GM19099 (cell line): ENCODE data around the gene TRABD2B.

Source experiments
- POLR2A ChIP-seq: IDR thresholded peaks from 3 replicates; pipeline ENCODE4 v1.6.1; 2011; ENCODE audit warnings: low read depth; ENCODE audit not compliant: insufficient read length; ENCODE audit errors: extremely low read depth

Gene TRABD2B

DNA sequence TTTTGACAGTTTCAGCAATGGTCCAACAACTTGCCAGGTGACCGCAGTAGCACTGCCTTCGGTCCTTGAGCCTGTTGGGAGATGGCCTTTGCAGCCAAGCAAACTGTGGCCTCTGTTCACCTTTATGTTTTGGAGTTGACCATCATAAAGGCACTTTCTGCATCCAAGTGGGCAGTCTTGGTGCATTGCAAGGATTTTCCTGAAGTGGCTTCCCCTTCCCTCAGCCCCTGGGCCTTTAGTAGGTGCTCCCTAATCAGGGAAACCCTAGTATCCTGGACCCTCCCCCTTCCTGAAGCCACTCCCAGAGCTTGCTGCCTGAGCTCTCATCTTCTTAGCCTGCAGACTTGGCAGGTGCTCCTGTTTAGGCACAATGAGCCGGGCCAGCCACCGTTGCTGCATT is 140.2 kb downstream of the TRABD2B start:
- no peak for TF ChIP-seq POLR2A

DNA sequence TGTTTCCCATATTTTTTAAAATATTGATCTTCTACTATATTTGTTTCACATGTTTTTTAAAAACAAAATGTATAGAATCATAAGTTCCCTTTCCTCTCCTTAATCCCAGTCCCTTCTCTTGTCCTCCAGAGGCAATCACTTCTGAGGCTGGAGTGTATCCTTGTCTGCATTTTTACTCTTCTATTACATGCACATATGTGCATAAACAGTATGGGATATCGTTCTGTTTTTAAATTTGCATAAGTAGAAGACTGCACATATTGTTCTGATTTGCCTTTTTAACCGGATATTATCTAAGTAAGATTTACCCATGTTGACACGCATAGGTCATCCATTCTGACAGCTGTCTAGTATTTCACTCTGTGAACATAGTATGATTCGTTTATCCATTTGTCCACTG is 142.0 kb downstream of the TRABD2B start:
- TF ChIP-seq POLR2A, result no peak

DNA sequence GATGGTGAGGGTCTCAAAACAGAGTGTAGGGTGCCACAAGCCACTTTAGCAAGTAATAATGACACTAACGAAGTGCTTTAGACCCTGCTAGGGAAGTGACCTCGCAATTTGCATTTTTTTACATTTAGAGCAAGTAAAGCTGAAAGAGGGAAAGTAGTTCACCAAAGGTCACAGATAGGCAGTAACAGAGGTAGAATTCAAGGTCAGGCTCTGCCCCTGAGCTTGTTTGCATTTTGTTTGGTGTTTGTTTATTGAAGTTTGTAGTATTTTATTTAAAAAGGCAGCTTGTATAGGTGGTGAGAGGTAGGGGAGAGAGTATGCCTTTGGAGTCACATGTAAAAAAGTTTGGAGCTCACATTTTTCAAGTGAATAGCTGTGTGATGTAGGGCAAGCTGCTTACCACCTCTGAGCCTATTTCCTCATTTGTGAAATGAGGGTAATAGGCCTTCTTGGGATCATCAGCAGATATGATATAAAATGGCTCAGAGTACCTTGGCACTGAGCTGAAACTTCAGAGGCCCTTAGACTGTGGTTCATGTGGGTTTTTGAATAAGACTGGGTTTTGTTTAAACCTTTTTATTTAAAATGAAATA is 142.5 kb downstream of the TRABD2B start:
- TF ChIP-seq POLR2A, result no peak

DNA sequence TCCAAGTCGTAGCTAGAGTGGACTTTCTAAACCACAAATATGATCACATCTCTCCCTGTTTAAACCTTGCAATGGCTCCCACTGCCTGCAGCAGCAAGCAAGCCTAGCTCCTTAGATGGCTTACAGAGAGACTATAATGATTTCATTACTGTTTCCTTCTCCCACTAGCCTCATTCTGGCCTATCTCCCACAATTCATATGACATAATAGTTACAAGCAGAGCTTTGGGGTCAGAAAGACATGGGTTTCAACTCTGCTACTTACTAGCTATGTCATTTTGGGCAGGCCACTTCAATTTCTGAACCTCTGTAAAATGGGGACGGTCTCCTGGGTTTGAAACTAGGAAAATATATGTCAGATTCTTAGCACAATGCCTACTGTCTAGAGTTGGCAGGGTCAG is 143.3 kb downstream of the TRABD2B start:
- TF ChIP-seq POLR2A, result no peak

DNA sequence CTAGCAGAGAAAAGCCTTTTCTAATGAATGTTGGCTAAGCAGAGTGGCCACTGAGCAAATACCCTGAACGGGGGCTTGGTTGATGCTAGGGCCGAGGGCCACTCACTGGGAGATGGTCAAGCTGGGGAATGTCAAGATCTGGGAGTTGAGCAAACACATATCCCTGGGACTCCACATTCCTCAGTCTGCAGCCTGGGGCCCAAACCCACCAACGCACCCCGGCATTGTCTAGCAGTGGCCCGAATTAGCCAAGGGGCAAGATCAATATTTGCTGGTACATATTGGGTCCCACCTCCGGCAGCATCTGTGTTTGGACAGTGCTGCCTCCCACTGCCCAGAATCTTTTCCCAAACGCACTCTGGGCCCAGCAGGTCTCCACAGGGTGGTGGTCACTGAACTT is 144.1 kb downstream of the TRABD2B start:
- TF ChIP-seq POLR2A, result no peak

DNA sequence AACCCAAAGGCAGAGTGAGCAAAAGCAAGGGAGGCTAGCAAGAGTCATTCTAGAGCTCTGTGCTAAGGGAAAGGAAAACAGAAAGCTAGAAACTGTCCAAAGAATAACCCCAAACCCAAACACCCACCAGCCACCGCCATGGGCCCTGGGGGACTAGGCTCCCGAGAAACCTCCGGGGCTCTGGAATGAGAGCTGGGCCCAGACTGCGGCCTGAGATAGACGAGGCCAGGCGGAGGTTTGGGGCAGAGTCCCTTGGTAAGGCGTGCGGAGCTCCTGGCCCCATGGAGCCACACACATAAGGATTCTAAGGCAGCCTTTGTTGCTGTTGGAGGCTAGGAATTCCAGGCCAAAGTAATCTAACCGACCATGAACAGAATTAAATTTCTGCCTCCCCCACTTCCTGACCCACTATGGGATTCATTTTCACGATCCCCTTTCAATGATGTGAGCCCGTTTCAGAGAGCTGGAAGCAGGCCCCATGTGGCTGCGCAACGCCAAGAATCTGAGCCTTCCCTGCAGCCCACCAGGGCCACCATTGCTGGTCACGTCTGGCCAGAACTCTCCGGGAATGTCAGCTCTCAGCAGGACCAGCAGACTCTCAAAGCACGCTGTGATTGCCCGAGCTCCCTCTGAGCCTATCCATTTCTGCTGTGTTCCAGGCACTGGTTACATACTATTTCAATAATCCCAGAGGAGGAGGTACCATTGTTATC is 145.0 kb downstream of the TRABD2B start:
- no peak for TF ChIP-seq POLR2A

DNA sequence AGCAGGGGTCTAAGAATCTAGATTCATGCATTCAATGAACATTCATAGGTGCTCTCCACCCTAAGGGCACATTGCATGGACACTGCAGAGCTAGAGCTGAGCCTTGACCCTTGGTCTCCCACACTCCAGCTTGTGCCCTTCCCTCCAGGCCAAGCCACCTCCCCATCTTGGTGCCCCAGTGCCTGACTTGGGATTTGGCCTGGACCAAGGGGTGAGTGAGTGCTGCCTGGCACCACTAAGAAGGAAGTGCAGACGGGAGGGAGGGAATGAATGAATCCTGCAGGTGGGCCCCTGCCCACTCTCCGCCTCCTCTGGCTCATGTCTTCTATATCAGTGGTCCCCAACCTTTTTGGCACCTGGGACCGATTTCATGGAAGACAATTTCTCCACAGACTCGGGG is 146.7 kb downstream of the TRABD2B start:
- TF ChIP-seq POLR2A, result no peak

DNA sequence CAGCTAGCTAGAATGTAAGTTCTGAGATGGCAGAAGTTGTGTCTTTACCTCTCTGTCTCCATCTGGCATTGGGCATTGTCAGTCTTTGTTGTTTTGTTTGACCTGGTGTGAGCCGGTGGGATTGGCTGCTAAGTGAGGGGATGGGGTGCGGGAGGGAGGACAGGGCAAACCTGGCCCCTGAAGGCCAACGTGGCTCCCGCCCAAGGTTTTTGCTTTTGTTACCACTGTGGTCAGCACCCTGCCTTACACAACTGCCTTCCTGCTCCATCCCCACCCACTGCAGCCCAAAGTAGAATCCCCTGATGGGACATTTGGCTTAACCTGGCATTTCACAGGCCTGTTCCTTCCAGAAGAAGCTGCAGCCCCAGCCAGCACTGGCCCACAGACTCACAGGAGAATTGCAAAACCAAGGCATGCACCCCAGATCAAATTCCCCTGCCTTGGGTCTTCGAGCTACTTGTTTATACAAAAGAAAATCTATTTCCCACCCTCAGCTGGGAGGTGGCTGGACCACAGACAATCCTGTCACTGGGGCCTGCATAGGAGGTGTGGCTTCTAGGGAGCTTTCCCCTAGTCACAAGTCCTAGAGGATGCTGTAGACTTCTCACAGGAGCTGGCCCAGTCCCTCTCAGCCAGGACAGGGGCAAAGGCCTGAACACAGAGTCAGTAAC is 147.5 kb downstream of the TRABD2B start:
- TF ChIP-seq POLR2A, result no peak

DNA sequence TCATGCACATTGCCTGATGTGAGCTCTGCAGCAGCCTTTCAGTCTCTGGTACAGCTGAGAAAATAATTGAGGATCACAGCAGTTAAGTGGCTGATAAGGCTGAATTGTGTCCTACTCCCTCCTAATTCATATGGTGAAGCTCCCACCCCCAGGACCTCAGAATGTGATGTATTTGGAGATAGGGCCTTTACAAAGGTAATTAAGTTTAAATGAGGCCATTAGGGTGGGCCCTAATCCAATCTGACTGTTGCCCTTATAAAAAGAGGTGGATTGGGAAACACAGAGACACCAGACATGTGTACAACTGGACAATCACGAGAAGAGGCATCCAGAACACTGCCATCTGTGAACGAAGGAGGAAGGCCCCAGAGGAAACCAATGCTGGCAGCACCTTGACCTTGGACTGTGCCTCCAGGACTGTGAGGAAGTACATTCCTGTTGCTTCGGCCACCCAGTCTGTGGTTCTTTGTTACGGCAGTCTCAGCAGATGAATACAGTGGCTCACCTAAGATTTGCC is 148.1 kb downstream of the TRABD2B start:
- TF ChIP-seq POLR2A, result no peak

DNA sequence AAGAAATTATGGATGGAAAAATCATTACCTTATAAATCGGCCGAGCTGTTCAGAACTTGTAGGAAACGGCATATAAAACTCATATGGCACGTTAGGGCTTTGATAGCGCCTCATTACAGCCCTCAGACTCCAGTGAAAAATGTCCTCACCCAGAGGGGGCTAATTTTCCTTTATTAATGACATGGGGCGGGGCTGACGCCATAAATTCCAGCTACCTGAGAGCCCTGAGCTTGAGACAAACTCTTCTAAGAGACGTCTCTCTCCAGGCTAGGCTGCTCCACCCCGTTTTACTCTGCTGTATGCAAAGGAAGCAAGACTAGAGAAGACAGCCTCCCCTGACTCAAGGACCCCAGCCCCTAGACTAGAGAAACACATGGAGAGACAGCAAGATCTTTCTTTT is 149.4 kb downstream of the TRABD2B start:
- TF ChIP-seq POLR2A, result no peak

DNA sequence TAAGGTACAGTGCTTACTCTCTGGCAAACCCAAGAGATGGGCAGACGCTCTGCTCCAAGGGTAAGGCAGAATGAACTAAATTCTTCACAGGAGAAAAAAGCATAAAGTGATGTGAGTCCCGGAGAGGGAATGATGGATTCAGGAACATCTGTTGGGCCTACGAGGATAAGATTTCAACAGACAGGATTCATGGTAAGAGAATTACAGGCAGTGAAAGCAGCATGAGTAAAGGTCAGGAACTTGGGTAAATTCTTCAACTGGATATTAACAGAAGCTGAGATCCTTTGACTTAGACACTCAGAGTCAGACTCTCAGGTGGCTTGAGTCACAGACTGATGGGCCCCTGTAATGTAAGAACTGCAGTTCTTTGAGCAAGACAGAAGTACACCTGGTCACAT is 152.6 kb downstream of the TRABD2B start:
- TF ChIP-seq POLR2A, result no peak

DNA sequence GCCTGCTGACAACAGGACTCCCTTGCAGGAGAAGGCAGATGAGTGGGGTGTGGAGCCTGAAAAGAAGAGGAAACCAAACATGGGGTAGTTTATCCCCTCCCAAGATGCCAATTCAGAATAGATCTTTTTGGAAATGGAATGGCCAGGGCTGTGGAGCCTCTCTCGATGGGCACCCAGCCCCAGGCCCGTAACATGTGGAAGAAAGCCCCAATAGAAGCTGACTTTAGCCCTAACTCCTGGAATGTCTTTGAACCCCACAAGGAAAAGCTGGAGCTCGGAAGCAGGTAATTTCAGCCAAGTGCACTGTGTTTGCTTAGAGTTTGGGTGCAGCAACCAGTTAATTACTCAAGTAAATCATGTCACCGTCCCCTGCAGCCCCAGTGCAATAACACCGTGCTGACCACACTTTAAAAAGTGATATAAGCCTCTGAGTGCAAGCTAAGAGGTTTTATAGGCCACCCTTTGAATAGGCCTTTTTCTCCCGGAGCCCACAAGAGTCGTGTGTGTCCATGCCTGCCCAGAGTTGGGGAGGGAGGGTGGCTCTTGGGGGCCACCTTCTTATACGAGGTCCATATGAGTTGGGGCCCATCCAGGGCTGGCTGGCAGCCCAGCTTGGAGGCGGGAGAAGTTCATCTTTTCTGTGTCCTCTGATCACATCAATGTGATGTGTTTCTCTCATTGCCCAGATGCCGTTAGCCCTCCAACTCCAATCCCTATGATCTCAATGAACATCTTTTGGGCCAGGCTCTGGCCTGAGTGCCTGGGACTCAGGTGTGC is 153.2 kb downstream of the TRABD2B start:
- TF ChIP-seq POLR2A, result no peak

DNA sequence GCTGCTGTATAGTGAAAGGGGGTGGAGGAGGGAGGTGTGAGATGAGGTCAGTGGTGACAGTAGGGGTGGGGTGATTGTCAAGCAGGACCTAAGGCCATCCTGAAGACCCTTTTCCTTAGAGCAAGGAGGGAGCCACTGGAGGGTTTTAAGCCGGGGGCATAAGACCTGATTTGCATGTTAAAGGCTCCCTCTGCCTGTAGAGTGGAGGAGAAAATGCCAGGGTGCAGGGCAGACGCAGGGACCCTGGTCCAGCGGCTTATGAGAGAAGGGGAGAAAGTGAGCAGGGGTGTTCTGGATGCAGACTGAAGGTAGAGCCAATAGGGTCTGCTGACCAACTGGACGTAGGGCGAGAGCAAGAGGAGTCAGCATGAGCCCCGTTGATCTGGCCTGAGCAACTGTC is 154.1 kb downstream of the TRABD2B start:
- no peak for TF ChIP-seq POLR2A

DNA sequence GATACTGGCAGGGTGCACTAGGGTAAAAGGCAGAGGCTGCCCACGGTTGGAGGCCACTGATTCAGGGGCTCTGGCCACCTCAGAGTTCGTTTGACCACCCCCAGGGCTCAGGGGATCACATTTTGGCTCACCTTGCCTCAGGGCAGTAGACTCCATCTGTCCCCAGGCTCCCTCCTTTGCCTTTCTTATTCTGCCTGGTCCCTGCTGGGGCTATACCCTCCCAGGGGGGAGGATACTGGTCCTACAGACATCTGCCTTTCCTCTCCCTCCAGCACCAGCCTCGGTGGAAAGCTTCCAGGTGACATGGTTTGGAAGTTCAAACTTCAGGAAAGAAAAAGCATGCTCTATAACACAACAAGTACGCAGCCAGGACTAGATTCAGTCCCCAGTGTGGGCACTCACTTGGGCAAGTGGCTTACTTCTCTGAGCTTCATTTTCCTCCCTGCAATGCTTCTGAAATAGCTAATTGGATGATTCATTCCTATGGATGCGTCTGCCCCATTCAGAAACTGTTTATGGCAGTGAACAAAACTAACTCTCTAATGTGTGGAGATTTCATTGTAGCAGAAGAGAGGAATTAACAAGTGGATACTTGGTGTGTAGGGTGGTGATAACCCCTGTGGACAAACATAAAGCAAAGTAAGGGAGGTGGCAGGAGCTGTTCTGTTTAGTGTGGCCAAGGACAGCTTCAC is 154.8 kb downstream of the TRABD2B start:
- TF ChIP-seq POLR2A, result no peak

DNA sequence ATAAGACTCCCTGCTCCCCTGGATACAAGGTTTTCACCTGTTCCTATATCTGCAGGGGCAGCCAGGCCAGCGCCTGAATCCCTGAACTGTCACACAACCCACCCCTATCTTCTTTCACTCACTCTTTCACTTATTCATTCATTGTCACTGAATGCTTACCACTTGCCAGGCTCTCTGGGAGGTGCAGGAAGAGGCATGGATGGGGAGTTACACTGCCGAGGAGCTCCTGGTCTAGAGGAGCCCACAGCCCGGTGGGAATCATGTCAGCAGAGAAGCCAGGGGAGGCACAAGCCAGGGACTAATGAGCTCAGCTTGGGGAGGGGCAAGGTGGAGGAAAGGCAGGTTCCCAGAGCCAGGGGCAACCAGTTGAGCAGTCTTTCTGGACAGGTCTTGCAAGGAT is 155.8 kb downstream of the TRABD2B start:
- TF ChIP-seq POLR2A, result no peak
